Heart right ventricle (tissue), 16 donors: Measurements from ENCODE around the gene PGBD5. TPM values are rescaled to one million over a fixed set of nuclear protein-coding genes. Genes with fewer than 3 reads are reported as not detected.

Experiments
- ATAC-seq, 8 donors: fragments of 200-7000 bp; cut with Tn5 transposase; one replicate each; pipeline ENCODE4 v1.9.1; 2020; ENCODE audit warnings: mild to moderate bottlenecking in 8 of 8, moderate library complexity in 8 of 8, moderate number of reproducible peaks in 1 of 8
- DNase-seq, 2 donors: peaks; one replicate each; pipeline ENCODE4 v3.0.0-alpha.2; 2020
- H3K27ac ChIP-seq, 10 donors: fragments of 200-600 bp; sonication (generic) in 2 of 10; one replicate each; pipeline versions ENCODE4 v1.5.0 to v1.8.0; 2020 to 2022; ENCODE audit warnings: mild to moderate bottlenecking in 3 of 10
- H3K27me3 ChIP-seq, 7 donors: fragments of 200-600 bp; one replicate each; pipeline ENCODE4 v1.8.0; 2021 to 2022; ENCODE audit warnings: mild to moderate bottlenecking in 2 of 7
- H3K36me3 ChIP-seq, 9 donors: fragments of 200-600 bp; sonication (generic) in 1 of 9; one replicate each; pipeline versions ENCODE4 v1.5.0 to v1.8.0; 2020 to 2022; ENCODE audit warnings: mild to moderate bottlenecking in 2 of 9
- H3K4me1 ChIP-seq, 9 donors: fragments of 200-600 bp; sonication (generic) in 1 of 9; one replicate each; pipeline versions ENCODE4 v1.5.0 to v1.8.0; 2020 to 2022; ENCODE audit warnings: mild to moderate bottlenecking in 4 of 9
- H3K4me3 ChIP-seq, 10 donors: fragments of 200-600 bp; sonication (generic) in 2 of 10; one replicate each; pipeline versions ENCODE4 v1.5.0 to v1.8.0; 2020 to 2022; ENCODE audit warnings: mild to moderate bottlenecking in 7 of 10, moderate library complexity in 2 of 10
- H3K9me3 ChIP-seq, 11 donors: fragments of 200-600 bp in 10 of 11; sonication (generic) in 2 of 11; one replicate each; pipeline versions ENCODE4 v1.5.0 to v1.8.0; 2013 to 2022; ENCODE audit warnings: mild to moderate bottlenecking in 2 of 11, control low read depth in 1 of 11, moderate library complexity in 1 of 11
- CTCF ChIP-seq, 9 donors: fragments of 200-600 bp; sonication (generic) in 2 of 9; IDR thresholded peaks; one replicate each; pipeline versions ENCODE4 v1.5.0 to v1.8.0; 2021 to 2022; ENCODE audit warnings: antibody characterized with exemption in 9 of 9, mild to moderate bottlenecking in 5 of 9, moderate library complexity in 1 of 9
- WGBS, 2 donors: extraction: QIAGEN DNeasy Blood & Tissue Kit; methylation state at CpG; one replicate each; pipeline ENCODE4 v1.1.7; 2013; ENCODE audit warnings: inconsistent platforms in 1 of 2; 5-methylcytosine and 5-hydroxymethylcytosine counted together
- intact Hi-C, 10 donors: fragments of 100-400 bp; cut with DNase I; formaldehyde crosslinking; loops; one replicate each; pipeline versions ENCODE4 v1.11.1 to v1.14.2; 2022
- polyA plus RNA-seq, 2 donors: library from polyadenylated mRNA; stranded (reverse); fragments of 200-250 nt; gene quantifications; one replicate each; pipeline ENCODE4 v1.2.3, GENCODE V29; 2013
- total RNA-seq, 10 donors: library from RNA; stranded (reverse); fragmentation: NEBNext Ultra II Directional in 3 of 10; extraction: Animal tissue kit (Norgen Biotek cat#: 25700) in 3 of 10; gene quantifications; one replicate each; pipeline versions ENCODE4 v1.2.1 to v1.2.4, GENCODE V29; 2021 to 2023
- donor health status: Arrhythmogenic right ventricular cardiomyopathy.
- donor health status: ischemic (EF 13 %, LVEDD 7.1; RV severe dilation, severe dysfunction).
- donor health status: healthy with polysubstance abuse.
- donor health status: DM: no; HTN: yes; CAD: no.
- donor health status: DM: no; HTN: no; CAD: no.
- donor health status: ischemic (EF 25% LVEDD 6.9; RV normal size, moderate dysfunction).
- donor health status: ischemic (EF 25% LVEDD 5.7; RV mildly dilated, moderate dysfunction).
- donor health status: healthy.
- donor health status: DM: yes; HTN: yes; CAD: no.
- donor health status: Ischemic cardiomyopathy.
- donor health status: ischemic (EF 35%, LVEDD 5.7; RV mildly dilated, moderate dysfunction).
- donor health status: nonischemic (EF 11% LVEDD 7.7; RV severe dilation, severe dysfunction).
- donor health status: DM: yes; HTN: yes; CAD: no.
- donor health status: PGD.
- donor health status: ischemic (EF 29% LVEDD 5.4; RV normal size, mild dysfunction).
- donor health status: nonischemic (EF 23%, LVEDD 6.1; RV moderate dilation, normal function).

The PGBD5 gene
- total and polyA plus RNA-seq, 12 donors = 0.52 to 11.4 (median 7.9) TPM

GRCh38 chr1:230459465-230459864 lies 33.3 kb upstream of the PGBD5 start:
- Histone ChIP-seq H3K9me3 (no peaks in the 10 kb centered on the region), H3K36me3 (no peaks in the 10 kb centered on the region), H3K27me3 (peaks cover 0 to 3% (median 0%) of the 10 kb centered on the region in 7 donors), H3K4me3 (no peak overlapping the region), H3K4me1 (peaks cover 0 to 20% (median 3%) of the 10 kb centered on the region in 9 donors), H3K27ac (peak overlapping the region in 1 of 10 donors; percentile 57)
- ATAC-seq (no peak), DNase-seq (no peak)
- TF ChIP-seq CTCF (IDR thresholded peaks at IDR 0.05) = no peak
- WGBS, 2 donors = 64 to 71% methylated on average over 5 of the region's 5 CpGs
- intact Hi-C loops = no loop called here

GRCh38 chr1:230458509-230458908 lies 32.4 kb upstream of the PGBD5 start:
- no peak for TF ChIP-seq CTCF (IDR thresholded peaks at IDR 0.05)
- Histone ChIP-seq H3K9me3 (no peaks in the 10 kb centered on the region), H3K27ac (peak overlapping the region in 1 of 10 donors; percentile 57), H3K4me3 (no peak overlapping the region), H3K4me1 (peaks cover 0 to 18% (median 0%) of the 10 kb centered on the region in 9 donors), H3K36me3 (no peaks in the 10 kb centered on the region), H3K27me3 (peaks cover 0 to 3% (median 0%) of the 10 kb centered on the region in 7 donors)
- DNase-seq (no peak), ATAC-seq (no peak)
- WGBS, 2 donors = 29 to 38% methylated on average over 1 of the region's 1 CpG
- intact Hi-C loops = no loop called here

GRCh38 chr1:230456478-230456877 lies 30.3 kb upstream of the PGBD5 start:
- DNase-seq = peak in 1 of 2 donors; percentile 14
- Histone ChIP-seq H3K27me3 (peaks cover 0 to 3% (median 0%) of the 10 kb centered on the region in 7 donors), H3K4me3 (no peak overlapping the region), H3K4me1 (peaks cover 0 to 18% (median 0%) of the 10 kb centered on the region in 9 donors), H3K27ac (no peak overlapping the region), H3K9me3 (no peaks in the 10 kb centered on the region), H3K36me3 (no peaks in the 10 kb centered on the region)
- intact Hi-C loops = no loop called here
- no peak for ATAC-seq
- WGBS, 2 donors = 76 to 77% methylated on average over 9 of the region's 9 CpGs
- TF ChIP-seq CTCF (IDR thresholded peaks at IDR 0.05) = no peak

GRCh38 chr1:230455291-230455690 lies 29.2 kb upstream of the PGBD5 start:
- H3K27me3 ChIP-seq = peaks cover 0 to 3% (median 0%) of the 10 kb centered on the region in 7 donors
- no peak for ATAC-seq
- no peaks in the 10 kb centered on the region for H3K36me3 ChIP-seq
- intact Hi-C loops = no loop called here
- H3K4me3 ChIP-seq = no peak overlapping the region
- no peaks in the 10 kb centered on the region for H3K9me3 ChIP-seq
- peaks cover 0 to 18% (median 0%) of the 10 kb centered on the region in 9 donors for H3K4me1 ChIP-seq
- no peak for TF ChIP-seq CTCF (IDR thresholded peaks at IDR 0.05)
- 74 to 76% methylated on average over 1 of the region's 1 CpG for WGBS, 2 donors
- DNase-seq = no peak
- no peak overlapping the region for H3K27ac ChIP-seq
